K562 (cell line): ENCODE data around the gene MED13L. TPM values are rescaled to one million over a fixed set of nuclear protein-coding genes. Genes with fewer than 3 reads are reported as not detected.

Source experiments
- ATAC-seq: fragments of 200-7000 bp; cut with Tn5 transposase; 3 replicates; pipeline ENCODE4 v1.9.1; 2020; ENCODE audit warnings: moderate library complexity
- BruUV-seq: library from RNA; stranded (reverse); fragments of 400-500 nt; replicated peaks from 2 replicates; lab custom pipeline; 2021; lab: Mats Ljungman, UMichigan
- CTCF ChIA-PET: fragments of 300-600 bp; formaldehyde crosslinking; extraction: SDS; loops from one replicate; lab custom pipeline; 2021; ENCODE audit warnings: low intra/inter-chr PET ratio; lab: Yijun Ruan, JAX
- POLR2A ChIA-PET: fragments of 300-600, 350-650 bp; sonication (Branson Sonifier 250); formaldehyde crosslinking; extraction: SDS; loops from one replicate; lab custom pipeline; 2021; ENCODE audit warnings: antibody characterized with exemption, inconsistent platforms; lab: Yijun Ruan, JAX
- DNase-seq, 4 experiments: peaks; one replicate each; pipeline versions ENCODE4 v3.0.0 to v3.0.0-alpha.2; 2011 to 2018; ENCODE audit warnings: low spot score in 3 of 4, mixed read lengths in 3 of 4; ENCODE audit errors: extremely low read depth in 1 of 4
- FAIRE-seq: peaks from 2 replicates; lab custom pipeline; 2011; peaks lifted over from hg19 to GRCh38; lab: Jason Lieb, UNC
- H2AFZ ChIP-seq: 2 replicates; pipeline ENCODE4 v1.6.0; 2011; ENCODE audit warnings: low read depth, low read length, control low read depth, inconsistent platforms
- H3K27ac ChIP-seq: fragments of 200-600 bp; 3 replicates; pipeline ENCODE4 v1.8.0; 2011; ENCODE audit warnings: low read depth, mild to moderate bottlenecking, control low read depth, inconsistent platforms, low read length, moderate library complexity, mixed read lengths; ENCODE audit errors: extremely low read depth
- H3K27me3 ChIP-seq, 2 experiments: fragments of 300-600 bp in 1 of 2; 2 replicates in 1 of 2; 3 replicates in 1 of 2; pipeline versions ENCODE4 v1.6.0 to v1.8.0; 2011; ENCODE audit warnings: inconsistent platforms in 2 of 2, low read length in 2 of 2, mild to moderate bottlenecking in 1 of 2, mixed read lengths in 1 of 2, moderate library complexity in 1 of 2; ENCODE audit not compliant: control insufficient read depth in 2 of 2, insufficient read depth in 2 of 2
- H3K36me3 ChIP-seq: fragments of 300-600 bp; 3 replicates; pipeline ENCODE4 v1.8.0; 2011; ENCODE audit warnings: mild to moderate bottlenecking, low read length, inconsistent platforms; ENCODE audit not compliant: control insufficient read depth, insufficient read depth
- H3K4me1 ChIP-seq, 2 experiments: fragments of 200-600 bp in 1 of 2; replicated peaks in 1 of 2; 2 replicates in 1 of 2; 3 replicates in 1 of 2; pipeline versions ENCODE4 v1.5.1 to v1.8.0; 2011; ENCODE audit warnings: inconsistent platforms in 2 of 2, low read length in 2 of 2, mild to moderate bottlenecking in 1 of 2, mixed read lengths in 1 of 2, moderate library complexity in 1 of 2; ENCODE audit not compliant: control insufficient read depth in 2 of 2, insufficient read depth in 2 of 2
- H3K4me2 ChIP-seq: 2 replicates; pipeline ENCODE4 v1.6.1; 2011; ENCODE audit warnings: low read length, control low read depth, inconsistent platforms, mixed read lengths; ENCODE audit not compliant: insufficient read depth
- H3K4me3 ChIP-seq: fragments of 200-600 bp; sonication (generic), shearing (Covaris generic); 2 replicates; pipeline ENCODE4 v1.5.1; 2016; ENCODE audit warnings: control low read depth, inconsistent platforms
- H3K79me2 ChIP-seq: fragments of 200-600 bp; 3 replicates; pipeline ENCODE4 v1.8.0; 2011; ENCODE audit warnings: low read length, inconsistent platforms; ENCODE audit not compliant: control insufficient read depth, insufficient read depth
- H3K9ac ChIP-seq, 2 experiments: 2 replicates each; pipeline versions ENCODE4 v1.6.0 to v1.6.1; 2011; ENCODE audit warnings: low read depth in 2 of 2, low read length in 2 of 2, control low read depth in 1 of 2, inconsistent platforms in 1 of 2, mild to moderate bottlenecking in 1 of 2, mixed read lengths in 1 of 2; ENCODE audit not compliant: insufficient read depth in 1 of 2
- H3K9me1 ChIP-seq: one replicate; pipeline ENCODE4 v1.6.0; 2011; ENCODE audit warnings: inconsistent platforms, mild to moderate bottlenecking, low read length, moderate library complexity; ENCODE audit not compliant: control insufficient read depth, insufficient read depth
- H3K9me3 ChIP-seq: replicated peaks from 2 replicates; pipeline ENCODE4 v1.5.1; 2011; ENCODE audit warnings: low read depth, low read length, inconsistent platforms; ENCODE audit not compliant: control insufficient read depth, insufficient read depth
- H4K20me1 ChIP-seq: replicated peaks from 2 replicates; pipeline ENCODE4 v1.6.1; 2011; ENCODE audit warnings: low read length, inconsistent platforms, mixed read lengths; ENCODE audit not compliant: control insufficient read depth, insufficient read depth
- CCAR2 ChIP-seq: fragments of 200-400 bp; formaldehyde crosslinking; IDR thresholded peaks from 2 replicates; pipeline ENCODE4 v1.6.1; 2017; ENCODE audit warnings: mild to moderate bottlenecking, low read depth, low read length
- EHMT2 ChIP-seq: fragments of 450-650 bp; IDR thresholded peaks from 2 replicates; pipeline ENCODE4 v1.6.1; 2018; ENCODE audit warnings: antibody characterized with exemption
- HDAC1 ChIP-seq, 2 experiments: fragments of 450-650 bp; IDR thresholded peaks; 2 replicates each; pipeline ENCODE4 v1.6.1; 2016 to 2017; ENCODE audit warnings: inconsistent platforms in 1 of 2, mild to moderate bottlenecking in 1 of 2, moderate library complexity in 1 of 2
- HMBOX1 ChIP-seq: sonication (generic); IDR thresholded peaks from 2 replicates; pipeline ENCODE4 v1.6.1; 2016
- MEIS2 ChIP-seq: fragments of 450-650 bp; IDR thresholded peaks from 2 replicates; pipeline ENCODE4 v1.6.1; 2014; ENCODE audit warnings: mild to moderate bottlenecking; ENCODE audit not compliant: partially characterized antibody
- PBX2 ChIP-seq, 2 experiments: IDR thresholded peaks in 1 of 2; conservative IDR thresholded peaks in 1 of 2; 2 replicates each; pipeline ENCODE4 v1.6.1; 2016; ENCODE audit warnings: low read depth in 2 of 2, mild to moderate bottlenecking in 1 of 2, missing compliant biosample characterization in 1 of 2, missing genetic modification characterization in 1 of 2, moderate library complexity in 1 of 2
- PKNOX1 ChIP-seq: fragments of 450-650 bp; IDR thresholded peaks from 2 replicates; pipeline ENCODE4 v1.6.1; 2016
- ZC3H11A ChIP-seq: IDR thresholded peaks from 2 replicates; pipeline ENCODE4 v1.6.1; 2012; ENCODE audit warnings: low read depth, low read length, improper control_type of control experiment
- WGBS: fragments of 100-300 bp; shearing (Covaris generic); methylation state at CpG from one replicate; pipeline ENCODE4 v1.1.6; 2016; ENCODE audit warnings: low coverage, mixed read lengths; ENCODE audit not compliant: insufficient coverage; ENCODE audit errors: missing lambda C conversion rate; 5-methylcytosine and 5-hydroxymethylcytosine counted together
- in situ Hi-C: fragments of 300-500 bp; cut with MboI; formaldehyde crosslinking; loops from 4 replicates; pipeline ENCODE4 v1.15.0; 2018; ENCODE audit warnings: inconsistent platforms, mixed read lengths
- intact Hi-C: fragments of 100-400 bp; cut with micrococcal nuclease; formaldehyde crosslinking; loops from 2 replicates; pipeline ENCODE4 v1.14.2; 2022
- polyA plus RNA-seq, 8 experiments: library from polyadenylated mRNA; depleted of rRNA in 4 of 8; stranded (reverse) in 5 of 8; unstranded in 3 of 8; fragments of >200 nt; fragmentation: Nextera tagmentation in 2 of 8; fragmentation: Illumina TruSeq in 1 of 8; extraction: Ambion mirVana in 2 of 8; extraction: Trizol in 1 of 8; gene quantifications; 2 replicates each; pipeline versions ENCODE4 v1.2.1 to v1.2.3, GENCODE V29; 2011 to 2014; ENCODE audit warnings: inconsistent platforms in 1 of 8, missing spikeins in 1 of 8
- total RNA-seq, 7 experiments: library from RNA; depleted of rRNA in 6 of 7; stranded (reverse); fragments of >200 nt in 6 of 7; fragmentation: Illumina TruSeq in 2 of 7; extraction: Trizol in 2 of 7; gene quantifications; 2 replicates each; pipeline versions ENCODE4 v1.2.1 to v1.2.3, GENCODE V29; 2011 to 2021; ENCODE audit warnings: low replicate concordance in 1 of 7

Gene MED13L
- total and polyA plus RNA-seq, 9 of the 15 experiments (the other 6 are each of a cell fraction or from before 2014, with no cell fraction given), result 13.4 to 90.3 (median 36.9) TPM

GRCh38 chr12:116188581-116188980 is 88.9 kb downstream of the MED13L start:
- Histone ChIP-seq H3K4me1 (peaks cover 7 to 22% of the 10 kb centered on the region in 2 experiments; a peak in 3 of 5 replicates), H4K20me1 (0 out of 2 replicates have a peak, but pooled peaks cover 5% of the 10 kb centered on the region), H3K9me1 (no peaks in the 10 kb centered on the region), H3K4me2 (no peak overlapping the region), H3K27me3 (no peaks in the 10 kb centered on the region), H3K4me3 (no peak overlapping the region), H3K9ac (no peak overlapping the region), H2AFZ (no peak overlapping the region), H3K79me2 (peaks cover 99% of the 10 kb centered on the region), H3K36me3 (no peaks in the 10 kb centered on the region), H3K9me3 (no peaks in the 10 kb centered on the region), H3K27ac (no peak overlapping the region)
- in situ Hi-C loops, result no loop called here
- FAIRE-seq, result no peak
- peak; percentile 46; the same call in 1 of the 2 replicates for TF ChIP-seq HMBOX1
- no peak for TF ChIP-seq CCAR2
- intact Hi-C loops, result no loop called here
- WGBS, result 26% methylated on average over 3 of the region's 3 CpGs
- no TSS peak for BruUV-seq
- POLR2A ChIA-PET, result interaction anchor here (2.7 kb wide), 1 partner anchor 8 kb away, joined by 8 read pairs; no protein-coding TSS in a partner anchor
- no peak; the same call in 2 of the 3 replicates for ATAC-seq
- DNase-seq, result no peak
- CTCF ChIA-PET, result no interaction called here

GRCh38 chr12:116187151-116187511 is 90.4 kb downstream of the MED13L start:
- no peak for FAIRE-seq
- BruUV-seq, result no TSS peak
- Histone ChIP-seq H3K27ac (peak overlapping the region; percentile 57; the same call in 2 of the 3 replicates), H3K9ac (peak overlapping the region in 1 of 2 experiments; percentile 20; a peak in 1 of 4 replicates), H3K4me3 (no peak overlapping the region), H3K79me2 (peaks cover 99% of the 10 kb centered on the region), H3K9me3 (no peaks in the 10 kb centered on the region), H3K9me1 (no peaks in the 10 kb centered on the region), H3K4me2 (peak overlapping the region; percentile 29), H3K36me3 (no peaks in the 10 kb centered on the region), H4K20me1 (peaks cover 13% of the 10 kb centered on the region; the same call in 1 of the 2 replicates), H3K27me3 (no peaks in the 10 kb centered on the region), H2AFZ (no peak overlapping the region), H3K4me1 (peaks cover 7 to 30% of the 10 kb centered on the region in 2 experiments; a peak in 3 of 5 replicates)
- ChIA-PET CTCF (interaction anchor here (0.7 kb wide), 1 partner anchor 268 kb away, joined by 3 read pairs; no protein-coding TSS in a partner anchor), POLR2A (interaction anchor here (0.9 to 2.7 kb wide), 4 partner anchors 9 to 13 kb away, joined by 3 to 8 read pairs (median 4); no protein-coding TSS in a partner anchor)
- 0% methylated on average over 1 of the region's 1 CpG for WGBS
- TF ChIP-seq ZC3H11A, result no peak
- peak; percentile 55 for TF ChIP-seq MEIS2
- TF ChIP-seq PBX2 (CRISPR knock-in tag; IDR thresholded peaks at IDR 0.05; ENCODE audit: low read depth), result no peak
- peak; percentile 34; the same call in 1 of the 2 replicates for TF ChIP-seq PBX2 (tag; conservative IDR thresholded peaks at IDR 0.05; ENCODE audit: low read depth)
- TF ChIP-seq HDAC1 (IDR thresholded peaks at IDR 0.05), result 0 out of 4 replicates have a peak, but pooled peaks of 1 of the 2 experiments have one; percentile 30
- 0 out of 2 replicates have a peak, but pooled peaks have one; percentile 31 for TF ChIP-seq EHMT2
- peak; percentile 93 for TF ChIP-seq PKNOX1
- intact Hi-C loops (no loop called here), in situ Hi-C loops (no loop called here)
- DNase-seq, result no peak
- peak; percentile 73 for ATAC-seq
